ENCODE data around the gene LTBP1. TPM values are rescaled to one million over a fixed set of nuclear protein-coding genes. Genes with fewer than 3 reads are reported as not detected.

The LTBP1 gene
- total RNA-seq, 2 experiments from 2014 or later: 61.1 to 82.6 TPM

GRCh38 chr2:33337981-33338380, 391.2 kb downstream of the LTBP1 start:
- no peak for DNase-seq (ENCODE audit: low spot score)
- CTCF ChIA-PET (ENCODE audit: unreplicated experiment): no interaction called here
- BruUV-seq (replicated peaks): no TSS peak

DNA sequence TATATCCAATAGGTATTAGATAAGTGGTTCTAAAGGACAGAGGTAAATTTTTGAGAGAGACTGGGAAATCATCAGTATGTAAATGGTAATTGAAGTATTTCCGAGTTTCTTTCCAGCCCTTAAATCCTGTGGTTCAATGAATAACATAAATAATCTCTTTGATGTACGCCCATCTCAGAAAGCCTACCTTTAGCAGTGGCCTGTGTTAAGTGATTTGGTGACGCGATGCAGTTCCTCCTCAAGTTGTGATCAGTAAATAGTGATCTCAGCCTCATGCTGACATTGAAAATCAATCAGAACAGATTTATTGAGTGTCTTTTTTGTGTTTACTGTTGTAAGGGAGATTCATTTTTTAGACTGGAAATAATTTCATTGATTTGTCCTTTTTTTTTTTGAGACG, 392.5 kb downstream of the LTBP1 start:
- ChIA-PET POLR2A (no interaction called here), CTCF (ENCODE audit: unreplicated experiment) (no interaction called here)
- BruUV-seq (replicated peaks): no TSS peak
- Histone ChIP-seq H3K27ac (ENCODE audit: low read depth, low read length, poor library complexity, severe bottlenecking) (no peak overlapping the region), H3K79me2 (ENCODE audit: insufficient read depth, low read depth, low read length) (no peaks in the 10 kb centered on the region), H2AFZ (ENCODE audit: low read length) (no peak overlapping the region), H3K36me3 (ENCODE audit: insufficient read depth, low read length) (peaks cover 40% of the 10 kb centered on the region), H3K9me2 (ENCODE audit: insufficient read depth, low read length) (no peaks in the 10 kb centered on the region), H3K9me3 (ENCODE audit: low read length) (no peaks in the 10 kb centered on the region), H4K20me1 (ENCODE audit: insufficient read depth, low read length) (no peaks in the 10 kb centered on the region), H3K4me2 (ENCODE audit: low read length) (no peak overlapping the region), H3K4me3 (ENCODE audit: low read depth, low read length, poor library complexity, severe bottlenecking) (no peak overlapping the region), H3K4me1 (ENCODE audit: insufficient read depth, low read length, poor library complexity, severe bottlenecking) (peaks cover 6% of the 10 kb centered on the region)
- TF ChIP-seq EZH2phosphoT487 (IDR thresholded peaks at IDR 0.05; ENCODE audit: borderline replicate concordance, low read depth, low read length) (no peak), CTCF (conservative IDR thresholded peaks at IDR 0.05; ENCODE audit: low read length) (no peak)
- intact Hi-C loops (cut with micrococcal nuclease; ENCODE audit: unreplicated experiment): no loop called here
- no peak for DNase-seq (ENCODE audit: low spot score)

More at GRCh38 chr2:33337981-33338380, 391.2 kb downstream of the LTBP1 start:
- Histone ChIP-seq H3K4me2 (ENCODE audit: low read length) (no peak overlapping the region), H3K36me3 (ENCODE audit: insufficient read depth, low read length) (peaks cover 38% of the 10 kb centered on the region), H3K4me3 (ENCODE audit: low read depth, low read length, poor library complexity, severe bottlenecking) (no peak overlapping the region), H3K27ac (ENCODE audit: low read depth, low read length, poor library complexity, severe bottlenecking) (no peak overlapping the region), H2AFZ (ENCODE audit: low read length) (no peak overlapping the region), H3K9me3 (ENCODE audit: low read length) (no peaks in the 10 kb centered on the region), H3K4me1 (ENCODE audit: insufficient read depth, low read length, poor library complexity, severe bottlenecking) (peaks cover 6% of the 10 kb centered on the region), H3K9me2 (ENCODE audit: insufficient read depth, low read length) (no peaks in the 10 kb centered on the region), H3K79me2 (ENCODE audit: insufficient read depth, low read depth, low read length) (no peaks in the 10 kb centered on the region), H4K20me1 (ENCODE audit: insufficient read depth, low read length) (no peaks in the 10 kb centered on the region)
- intact Hi-C loops (cut with micrococcal nuclease; ENCODE audit: unreplicated experiment): no loop called here
- POLR2A ChIA-PET: interaction anchor here (0.9 kb wide), 1 partner anchor 13 kb away, joined by 6 read pairs; no protein-coding TSS in a partner anchor
- TF ChIP-seq EZH2phosphoT487 (IDR thresholded peaks at IDR 0.05; ENCODE audit: borderline replicate concordance, low read depth, low read length) (no peak), CTCF (conservative IDR thresholded peaks at IDR 0.05; ENCODE audit: low read length) (no peak)

DNA sequence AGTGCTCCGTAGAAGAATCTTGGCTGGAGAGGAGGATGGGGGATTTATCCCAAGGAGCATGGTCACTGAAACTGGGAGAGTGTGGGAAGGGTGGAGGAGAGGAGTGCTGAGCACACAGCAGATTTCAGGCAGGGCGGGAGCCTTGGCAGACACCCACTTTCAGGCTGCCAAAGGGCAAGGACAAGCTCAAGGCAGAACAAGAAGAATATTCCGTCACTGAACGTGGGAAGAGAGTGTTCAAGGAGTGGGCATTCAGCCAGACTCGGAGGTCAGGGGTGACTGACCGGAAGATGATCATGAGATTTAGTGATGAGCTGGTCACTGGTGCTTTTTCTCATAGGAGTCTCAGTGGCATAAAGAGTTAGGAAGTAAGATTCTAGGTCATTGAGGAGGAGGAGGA, 393.5 kb downstream of the LTBP1 start:
- peaks cover 6% of the 10 kb centered on the region for H3K4me1 ChIP-seq (ENCODE audit: insufficient read depth, low read length, poor library complexity, severe bottlenecking)
- no peak overlapping the region for H2AFZ ChIP-seq (ENCODE audit: low read length)
- no peaks in the 10 kb centered on the region for H3K9me2 ChIP-seq (ENCODE audit: insufficient read depth, low read length)
- H3K36me3 ChIP-seq (ENCODE audit: insufficient read depth, low read length): peaks cover 44% of the 10 kb centered on the region
- H4K20me1 ChIP-seq (ENCODE audit: insufficient read depth, low read length): no peaks in the 10 kb centered on the region
- TF ChIP-seq CTCF (conservative IDR thresholded peaks at IDR 0.05; ENCODE audit: low read length): no peak
- no peak for TF ChIP-seq EZH2phosphoT487 (IDR thresholded peaks at IDR 0.05; ENCODE audit: borderline replicate concordance, low read depth, low read length)
- CTCF ChIA-PET (ENCODE audit: unreplicated experiment): no interaction called here
- POLR2A ChIA-PET: interaction anchor here (0.7 kb wide), 1 partner anchor 8 kb away, joined by 3 read pairs; no protein-coding TSS in a partner anchor
- no peaks in the 10 kb centered on the region for H3K9me3 ChIP-seq (ENCODE audit: low read length)
- intact Hi-C loops (cut with micrococcal nuclease; ENCODE audit: unreplicated experiment): no loop called here
- no peak for DNase-seq (ENCODE audit: low spot score)
- no peak overlapping the region for H3K4me3 ChIP-seq (ENCODE audit: low read depth, low read length, poor library complexity, severe bottlenecking)
- no peak overlapping the region for H3K4me2 ChIP-seq (ENCODE audit: low read length)
- no peaks in the 10 kb centered on the region for H3K79me2 ChIP-seq (ENCODE audit: insufficient read depth, low read depth, low read length)
- no peak overlapping the region for H3K27ac ChIP-seq (ENCODE audit: low read depth, low read length, poor library complexity, severe bottlenecking)
- BruUV-seq (replicated peaks): no TSS peak
